Gastroesophageal sphincter (tissue), 3 donors: ENCODE data around the gene ZNF784.

Experiments used
- POLR2A ChIP-seq, 2 donors: fragments of 450-650 bp; IDR thresholded peaks; one replicate each; pipeline ENCODE4 v1.6.1; 2017; ENCODE audit warnings: antibody characterized with exemption in 2 of 2, mild to moderate bottlenecking in 2 of 2, moderate library complexity in 1 of 2
- POLR2AphosphoS5 ChIP-seq: sonication (generic); formaldehyde crosslinking; IDR thresholded peaks from one replicate; pipeline ENCODE4 v1.6.1; 2017; ENCODE audit warnings: antibody characterized with exemption
- TF ChIP-seq, protein P1 (sequence below), 4 experiments: fragments of 200-600 bp in 2 of 4; fragments of 450-650 bp in 2 of 4; sonication (generic) in 1 of 4; IDR thresholded peaks; one replicate each; pipeline ENCODE4 v1.5.1; 2017 to 2019; ENCODE audit warnings: antibody characterized with exemption in 4 of 4, mild to moderate bottlenecking in 2 of 4, moderate library complexity in 2 of 4

DNA sequence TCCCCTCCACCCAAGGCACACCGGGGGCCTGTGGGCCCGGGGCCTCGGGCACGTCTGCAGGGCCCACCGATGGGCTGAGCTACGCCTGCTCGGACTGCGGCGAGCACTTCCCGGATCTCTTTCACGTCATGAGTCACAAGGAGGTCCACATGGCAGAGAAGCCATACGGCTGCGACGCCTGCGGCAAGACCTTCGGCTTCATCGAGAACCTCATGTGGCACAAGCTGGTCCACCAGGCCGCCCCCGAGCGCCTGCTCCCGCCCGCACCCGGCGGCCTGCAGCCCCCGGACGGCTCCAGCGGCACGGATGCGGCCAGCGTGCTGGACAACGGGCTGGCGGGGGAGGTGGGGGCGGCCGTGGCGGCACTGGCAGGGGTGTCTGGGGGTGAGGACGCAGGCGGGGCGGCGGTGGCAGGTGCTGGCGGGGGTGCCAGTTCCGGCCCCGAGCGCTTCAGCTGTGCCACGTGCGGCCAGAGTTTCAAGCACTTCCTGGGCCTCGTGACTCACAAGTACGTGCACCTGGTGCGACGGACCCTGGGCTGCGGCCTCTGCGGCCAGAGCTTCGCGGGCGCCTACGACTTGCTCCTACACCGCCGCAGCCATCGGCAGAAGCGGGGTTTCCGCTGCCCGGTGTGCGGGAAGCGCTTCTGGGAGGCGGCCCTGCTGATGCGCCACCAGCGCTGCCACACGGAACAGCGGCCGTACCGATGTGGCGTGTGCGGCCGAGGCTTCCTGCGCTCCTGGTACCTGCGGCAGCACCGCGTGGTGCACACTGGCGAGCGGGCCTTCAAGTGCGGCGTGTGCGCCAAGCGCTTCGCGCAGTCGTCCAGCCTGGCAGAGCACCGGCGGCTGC, 8.6 kb downstream of the ZNF784 start:
- no peak for TF ChIP-seq POLR2AphosphoS5
- TF ChIP-seq, protein P1, sequence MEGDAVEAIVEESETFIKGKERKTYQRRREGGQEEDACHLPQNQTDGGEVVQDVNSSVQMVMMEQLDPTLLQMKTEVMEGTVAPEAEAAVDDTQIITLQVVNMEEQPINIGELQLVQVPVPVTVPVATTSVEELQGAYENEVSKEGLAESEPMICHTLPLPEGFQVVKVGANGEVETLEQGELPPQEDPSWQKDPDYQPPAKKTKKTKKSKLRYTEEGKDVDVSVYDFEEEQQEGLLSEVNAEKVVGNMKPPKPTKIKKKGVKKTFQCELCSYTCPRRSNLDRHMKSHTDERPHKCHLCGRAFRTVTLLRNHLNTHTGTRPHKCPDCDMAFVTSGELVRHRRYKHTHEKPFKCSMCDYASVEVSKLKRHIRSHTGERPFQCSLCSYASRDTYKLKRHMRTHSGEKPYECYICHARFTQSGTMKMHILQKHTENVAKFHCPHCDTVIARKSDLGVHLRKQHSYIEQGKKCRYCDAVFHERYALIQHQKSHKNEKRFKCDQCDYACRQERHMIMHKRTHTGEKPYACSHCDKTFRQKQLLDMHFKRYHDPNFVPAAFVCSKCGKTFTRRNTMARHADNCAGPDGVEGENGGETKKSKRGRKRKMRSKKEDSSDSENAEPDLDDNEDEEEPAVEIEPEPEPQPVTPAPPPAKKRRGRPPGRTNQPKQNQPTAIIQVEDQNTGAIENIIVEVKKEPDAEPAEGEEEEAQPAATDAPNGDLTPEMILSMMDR (IDR thresholded peaks at IDR 0.05) = no peak
- TF ChIP-seq POLR2A (IDR thresholded peaks at IDR 0.05) = no peak
